ENCODE data around the gene CPHXL2. TPM values are rescaled to one million over a fixed set of nuclear protein-coding genes. Genes with fewer than 3 reads are reported as not detected.

CPHXL2 gene
- total RNA-seq, 5 donors from 2014 or later (not counting 1 experiment from before 2014, with no cell fraction given): not detected

GRCh38 chr16:75701361-75701760, 24.6 kb upstream of the CPHXL2 start, which contains the start of gene DUXB:
DUXB (minus strand) TSS chr16:75701461; CDS start chr16:75701418, 43 bp downstream.
- no peaks in the 10 kb centered on the region for H3K36me3 ChIP-seq (ENCODE audit: control insufficient read depth in 2 of 2, extremely low read depth in 1 of 2, insufficient read depth in 1 of 2, low read length in 1 of 2)
- WGBS (ENCODE audit: insufficient coverage): 100% methylated on average over 1 of the region's 5 CpGs
- no peak within 1 kb of the TSS for H3K4me3 ChIP-seq (ENCODE audit: control insufficient read depth in 1 of 2, extremely low read depth in 1 of 2, low read length in 1 of 2)
- no peak within 1 kb of the TSS for H3K27ac Mint-ChIP-seq
- H3K27me3 ChIP-seq (replicated peaks in 1 of 2; ENCODE audit: control insufficient read depth in 2 of 2, extremely low read depth in 1 of 2, insufficient read depth in 2 of 2, low read length in 1 of 2): no peaks in the 10 kb centered on the region
- H3K9me3 ChIP-seq: no peaks in the 10 kb centered on the region
- no peak for DNase-seq
- ATAC-seq (replicated peaks in 1 of 4): no peak
- H3K27ac ChIP-seq (ENCODE audit: low read length): no peak within 1 kb of the TSS
- CTCF ChIA-PET: no interaction called here
- H3K4me1 Mint-ChIP-seq: no peaks in the 10 kb centered on the region
- no peaks in the 10 kb centered on the region for H3K9me3 Mint-ChIP-seq
- H3K4me3 Mint-ChIP-seq: no peak within 1 kb of the TSS
- H3K36me3 Mint-ChIP-seq: no peaks in the 10 kb centered on the region
- no peaks in the 10 kb centered on the region for H3K4me1 ChIP-seq (ENCODE audit: control insufficient read depth in 1 of 2, extremely low read depth in 1 of 2, insufficient read depth in 2 of 2, low read length in 2 of 2)
- POLR2A ChIA-PET: no interaction called here
- H3K27me3 Mint-ChIP-seq: peaks cover 5% of the 10 kb centered on the region in 2 donors

GRCh38 chr16:75697571-75697970, 20.8 kb upstream of the CPHXL2 start:
- H3K4me3 ChIP-seq (ENCODE audit: control insufficient read depth in 1 of 2, extremely low read depth in 1 of 2, low read length in 1 of 2): no peak overlapping the region
- H3K27me3 ChIP-seq (replicated peaks in 1 of 2; ENCODE audit: control insufficient read depth in 2 of 2, extremely low read depth in 1 of 2, insufficient read depth in 2 of 2, low read length in 1 of 2): no peaks in the 10 kb centered on the region
- DNase-seq: no peak
- no peak overlapping the region for H3K27ac Mint-ChIP-seq
- H3K9me3 ChIP-seq: no peaks in the 10 kb centered on the region
- POLR2A ChIA-PET: interaction anchor here in 1 of 2 donors (0.5 kb wide), 1 partner anchor 201 kb away, joined by 3 read pairs; no protein-coding TSS in a partner anchor
- ATAC-seq (replicated peaks in 1 of 4): no peak
- H3K36me3 ChIP-seq (ENCODE audit: control insufficient read depth in 2 of 2, extremely low read depth in 1 of 2, insufficient read depth in 1 of 2, low read length in 1 of 2): no peaks in the 10 kb centered on the region
- WGBS (ENCODE audit: insufficient coverage): 86% methylated on average over 1 of the region's 5 CpGs
- H3K4me1 Mint-ChIP-seq: no peaks in the 10 kb centered on the region
- H3K27ac ChIP-seq (ENCODE audit: low read length): no peak overlapping the region
- H3K4me3 Mint-ChIP-seq: no peak overlapping the region
- no peaks in the 10 kb centered on the region for H3K27me3 Mint-ChIP-seq
- no peaks in the 10 kb centered on the region for H3K9me3 Mint-ChIP-seq
- H3K36me3 Mint-ChIP-seq: no peaks in the 10 kb centered on the region
- CTCF ChIA-PET: no interaction called here
- H3K4me1 ChIP-seq (ENCODE audit: control insufficient read depth in 1 of 2, extremely low read depth in 1 of 2, insufficient read depth in 2 of 2, low read length in 2 of 2): no peaks in the 10 kb centered on the region

DNA sequence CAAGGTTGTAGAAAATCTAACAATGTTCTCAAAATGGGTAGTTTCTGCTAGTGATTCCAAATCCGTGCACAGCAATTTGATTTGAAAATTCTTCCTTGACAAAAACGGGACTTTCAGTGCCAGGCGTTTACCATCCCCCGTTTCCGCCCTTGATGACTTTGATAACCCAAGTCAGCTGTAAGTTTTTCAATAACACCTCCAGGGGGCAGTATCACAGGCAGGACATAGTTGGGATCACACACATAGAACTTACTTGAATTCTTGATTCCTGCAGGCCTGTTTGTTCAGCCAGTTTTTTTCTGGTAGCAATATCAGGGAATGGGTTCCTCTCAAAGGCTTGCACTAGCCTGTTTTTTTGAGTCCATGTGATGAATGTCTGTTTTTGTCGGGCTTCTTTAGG, 18.9 kb upstream of the CPHXL2 start:
- Histone ChIP-seq H3K27ac (ENCODE audit: low read length) (no peak overlapping the region), H3K36me3 (ENCODE audit: control insufficient read depth in 2 of 2, extremely low read depth in 1 of 2, insufficient read depth in 1 of 2, low read length in 1 of 2) (no peaks in the 10 kb centered on the region), H3K27me3 (replicated peaks in 1 of 2; ENCODE audit: control insufficient read depth in 2 of 2, extremely low read depth in 1 of 2, insufficient read depth in 2 of 2, low read length in 1 of 2) (no peaks in the 10 kb centered on the region), H3K9me3 (no peaks in the 10 kb centered on the region), H3K4me3 (ENCODE audit: control insufficient read depth in 1 of 2, extremely low read depth in 1 of 2, low read length in 1 of 2) (no peak overlapping the region), H3K4me1 (ENCODE audit: control insufficient read depth in 1 of 2, extremely low read depth in 1 of 2, insufficient read depth in 2 of 2, low read length in 2 of 2) (no peaks in the 10 kb centered on the region)
- no peak for ATAC-seq (replicated peaks in 1 of 4)
- peak in 1 of 35 experiments; percentile 1 for DNase-seq
- ChIA-PET POLR2A (no interaction called here), CTCF (interaction anchor here in 1 of 2 donors (0.6 kb wide), 1 partner anchor 9 kb away, joined by 3 read pairs; no protein-coding TSS in a partner anchor)
- Mint-ChIP-seq H3K4me1 (no peaks in the 10 kb centered on the region), H3K4me3 (no peak overlapping the region), H3K27ac (no peak overlapping the region), H3K36me3 (no peaks in the 10 kb centered on the region), H3K27me3 (no peaks in the 10 kb centered on the region), H3K9me3 (no peaks in the 10 kb centered on the region)
- WGBS (ENCODE audit: insufficient coverage): no CpG with 5 or more reads among the region's 6 CpGs

GRCh38 chr16:75687361-75687760, 10.6 kb upstream of the CPHXL2 start:
- H3K4me1 ChIP-seq (ENCODE audit: control insufficient read depth in 1 of 2, extremely low read depth in 1 of 2, insufficient read depth in 2 of 2, low read length in 2 of 2): no peaks in the 10 kb centered on the region
- DNase-seq (no peak), ATAC-seq (replicated peaks in 1 of 4) (no peak)
- no peak overlapping the region for H3K27ac ChIP-seq (ENCODE audit: low read length)
- peaks cover 0 to 4% of the 10 kb centered on the region in 2 donors for H3K27me3 Mint-ChIP-seq
- no peaks in the 10 kb centered on the region for H3K27me3 ChIP-seq (replicated peaks in 1 of 2; ENCODE audit: control insufficient read depth in 2 of 2, extremely low read depth in 1 of 2, insufficient read depth in 2 of 2, low read length in 1 of 2)
- no peaks in the 10 kb centered on the region for H3K36me3 ChIP-seq (ENCODE audit: control insufficient read depth in 2 of 2, extremely low read depth in 1 of 2, insufficient read depth in 1 of 2, low read length in 1 of 2)
- no peaks in the 10 kb centered on the region for H3K9me3 ChIP-seq
- H3K4me1 Mint-ChIP-seq: no peaks in the 10 kb centered on the region
- H3K36me3 Mint-ChIP-seq: no peaks in the 10 kb centered on the region
- H3K4me3 Mint-ChIP-seq: no peak overlapping the region
- ChIA-PET CTCF (no interaction called here), POLR2A (no interaction called here)
- H3K9me3 Mint-ChIP-seq: peaks cover 0 to 3% (median 0%) of the 10 kb centered on the region in 3 donors
- H3K4me3 ChIP-seq (ENCODE audit: control insufficient read depth in 1 of 2, extremely low read depth in 1 of 2, low read length in 1 of 2): no peak overlapping the region
- H3K27ac Mint-ChIP-seq: no peak overlapping the region

GRCh38 chr16:75682308-75682707, 5.5 kb upstream of the CPHXL2 start:
- Histone ChIP-seq H3K27ac (ENCODE audit: low read length) (no peak overlapping the region), H3K36me3 (ENCODE audit: control insufficient read depth in 2 of 2, extremely low read depth in 1 of 2, insufficient read depth in 1 of 2, low read length in 1 of 2) (no peaks in the 10 kb centered on the region), H3K27me3 (replicated peaks in 1 of 2; ENCODE audit: control insufficient read depth in 2 of 2, extremely low read depth in 1 of 2, insufficient read depth in 2 of 2, low read length in 1 of 2) (no peaks in the 10 kb centered on the region), H3K9me3 (no peaks in the 10 kb centered on the region), H3K4me3 (ENCODE audit: control insufficient read depth in 1 of 2, extremely low read depth in 1 of 2, low read length in 1 of 2) (no peak overlapping the region), H3K4me1 (ENCODE audit: control insufficient read depth in 1 of 2, extremely low read depth in 1 of 2, insufficient read depth in 2 of 2, low read length in 2 of 2) (no peaks in the 10 kb centered on the region)
- H3K4me3 Mint-ChIP-seq: no peak overlapping the region
- no peaks in the 10 kb centered on the region for H3K4me1 Mint-ChIP-seq
- peaks cover 0 to 4% of the 10 kb centered on the region in 2 donors for H3K27me3 Mint-ChIP-seq
- ATAC-seq (replicated peaks in 1 of 4): no peak
- CTCF ChIA-PET: no interaction called here
- POLR2A ChIA-PET: no interaction called here
- no peaks in the 10 kb centered on the region for H3K36me3 Mint-ChIP-seq
- no peak overlapping the region for H3K27ac Mint-ChIP-seq
- no peaks in the 10 kb centered on the region for H3K9me3 Mint-ChIP-seq
- WGBS (ENCODE audit: insufficient coverage): 90% methylated on average over 13 of the region's 14 CpGs
- DNase-seq: no peak

- Histone ChIP-seq H3K27me3 (replicated peaks in 1 of 2; ENCODE audit: control insufficient read depth in 2 of 2, extremely low read depth in 1 of 2, insufficient read depth in 2 of 2, low read length in 1 of 2) (no peaks in the 10 kb centered on the region), H3K27ac (ENCODE audit: low read length) (no peak overlapping the region), H3K4me1 (ENCODE audit: control insufficient read depth in 1 of 2, extremely low read depth in 1 of 2, insufficient read depth in 2 of 2, low read length in 2 of 2) (no peaks in the 10 kb centered on the region), H3K4me3 (ENCODE audit: control insufficient read depth in 1 of 2, extremely low read depth in 1 of 2, low read length in 1 of 2) (no peak overlapping the region), H3K9me3 (no peaks in the 10 kb centered on the region), H3K36me3 (ENCODE audit: control insufficient read depth in 2 of 2, extremely low read depth in 1 of 2, insufficient read depth in 1 of 2, low read length in 1 of 2) (no peaks in the 10 kb centered on the region)
- Mint-ChIP-seq H3K9me3 (no peaks in the 10 kb centered on the region), H3K4me1 (no peaks in the 10 kb centered on the region), H3K27me3 (peaks cover 0 to 4% of the 10 kb centered on the region in 2 donors), H3K36me3 (no peaks in the 10 kb centered on the region), H3K27ac (no peak overlapping the region), H3K4me3 (no peak overlapping the region)
- ATAC-seq (replicated peaks in 1 of 4) (no peak), DNase-seq (no peak)
- CTCF ChIA-PET: no interaction called here
- 91% methylated on average over 3 of the region's 5 CpGs for WGBS (ENCODE audit: insufficient coverage)
- POLR2A ChIA-PET: no interaction called here
Observed at GRCh38 chr16:75679366-75679765, 2.6 kb upstream of the CPHXL2 start.

DNA sequence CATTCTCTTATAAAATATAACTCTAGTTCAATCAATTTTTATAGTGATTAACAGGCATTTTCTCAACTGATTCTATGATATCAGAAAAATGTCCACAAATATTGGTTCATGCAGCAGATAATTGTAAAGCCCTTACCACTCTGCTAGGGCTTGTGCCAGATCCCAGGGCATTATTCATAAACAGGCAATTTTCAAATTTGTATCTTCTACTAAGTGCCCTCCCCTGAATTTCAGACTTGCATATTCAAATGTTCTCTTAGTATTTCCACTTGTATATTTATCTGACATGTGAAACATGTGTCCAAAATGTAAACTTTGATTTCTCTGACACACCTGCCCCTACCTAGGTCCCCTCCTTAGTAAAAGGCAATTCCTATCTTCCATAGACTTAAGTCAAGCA, 9.3 kb downstream of the CPHXL2 start:
- H3K27me3 Mint-ChIP-seq: no peaks in the 10 kb centered on the region
- POLR2A ChIA-PET: no interaction called here
- CTCF ChIA-PET: no interaction called here
- peaks cover 4% of the 10 kb centered on the region for H3K36me3 Mint-ChIP-seq
- Histone ChIP-seq H3K27me3 (replicated peaks in 1 of 2; ENCODE audit: control insufficient read depth in 2 of 2, extremely low read depth in 1 of 2, insufficient read depth in 2 of 2, low read length in 1 of 2) (no peaks in the 10 kb centered on the region), H3K4me3 (ENCODE audit: control insufficient read depth in 1 of 2, extremely low read depth in 1 of 2, low read length in 1 of 2) (no peak overlapping the region), H3K9me3 (no peaks in the 10 kb centered on the region), H3K27ac (ENCODE audit: low read length) (no peak overlapping the region), H3K4me1 (ENCODE audit: control insufficient read depth in 1 of 2, extremely low read depth in 1 of 2, insufficient read depth in 2 of 2, low read length in 2 of 2) (no peaks in the 10 kb centered on the region), H3K36me3 (ENCODE audit: control insufficient read depth in 2 of 2, extremely low read depth in 1 of 2, insufficient read depth in 1 of 2, low read length in 1 of 2) (no peaks in the 10 kb centered on the region)
- no peak overlapping the region for H3K27ac Mint-ChIP-seq
- H3K9me3 Mint-ChIP-seq: no peaks in the 10 kb centered on the region
- DNase-seq (no peak), ATAC-seq (replicated peaks in 1 of 4) (no peak)
- no peaks in the 10 kb centered on the region for H3K4me1 Mint-ChIP-seq
- no peak overlapping the region for H3K4me3 Mint-ChIP-seq
